Neuronal stem cell (in vitro differentiated cells): ENCODE data around the gene PKHD1.

Experiments used
- DNase-seq: peaks from one replicate; pipeline ENCODE4 v3.0.0-alpha.2; 2013; ENCODE audit warnings: low spot score
- H2AFZ ChIP-seq: one replicate; pipeline ENCODE4 v1.6.1; 2013; ENCODE audit warnings: mild to moderate bottlenecking, low read length, inconsistent platforms
- H2AK5ac ChIP-seq: 2 replicates; pipeline ENCODE4 v1.6.1; 2013; ENCODE audit warnings: low read depth, mild to moderate bottlenecking, inconsistent platforms, low read length, moderate library complexity, mixed read lengths
- H2BK120ac ChIP-seq: 2 replicates; pipeline ENCODE4 v1.6.1; 2013; ENCODE audit warnings: low read depth, mild to moderate bottlenecking, inconsistent platforms, low read length, moderate library complexity, mixed read lengths
- H2BK12ac ChIP-seq: one replicate; pipeline ENCODE4 v1.6.1; 2013; ENCODE audit warnings: low read length, inconsistent platforms
- H2BK15ac ChIP-seq: 2 replicates; pipeline ENCODE4 v1.6.1; 2013; ENCODE audit warnings: mild to moderate bottlenecking, low read length, inconsistent platforms, mixed read lengths
- H2BK5ac ChIP-seq: one replicate; pipeline ENCODE4 v1.6.1; 2013; ENCODE audit warnings: inconsistent platforms, mild to moderate bottlenecking, low read length, moderate library complexity
- H3K14ac ChIP-seq: one replicate; pipeline ENCODE4 v1.6.1; 2013; ENCODE audit warnings: low read length, inconsistent platforms
- H3K18ac ChIP-seq: 2 replicates; pipeline ENCODE4 v1.6.1; 2013; ENCODE audit warnings: low read length, inconsistent platforms
- H3K23ac ChIP-seq: 2 replicates; pipeline ENCODE4 v1.6.1; 2013; ENCODE audit warnings: low read depth, mild to moderate bottlenecking, mixed read lengths, low read length, inconsistent platforms; ENCODE audit not compliant: poor library complexity
- H3K27ac ChIP-seq: replicated peaks from 3 replicates; pipeline ENCODE4 v1.5.1; 2013; ENCODE audit warnings: low read length, inconsistent platforms
- H3K27me3 ChIP-seq, 3 experiments: 2 replicates each; pipeline ENCODE4 v1.6.1; 2013; ENCODE audit warnings: low read length in 3 of 3, mild to moderate bottlenecking in 2 of 3, inconsistent platforms in 1 of 3, low read depth in 1 of 3, mixed read lengths in 1 of 3, moderate library complexity in 1 of 3; ENCODE audit not compliant: control insufficient read depth in 3 of 3, insufficient read depth in 3 of 3
- H3K36me3 ChIP-seq, 2 donors: replicated peaks in 1 of 2; 2 replicates each; pipeline ENCODE4 v1.6.1; 2013; ENCODE audit warnings: low read length in 2 of 2; ENCODE audit not compliant: control insufficient read depth in 2 of 2, insufficient read depth in 2 of 2
- H3K4ac ChIP-seq: 2 replicates; pipeline ENCODE4 v1.6.1; 2013; ENCODE audit warnings: inconsistent platforms, mild to moderate bottlenecking, low read length, moderate library complexity
- H3K4me1 ChIP-seq, 2 donors: 1 replicate in 1 of 2; 2 replicates in 1 of 2; pipeline ENCODE4 v1.6.1; 2013; ENCODE audit warnings: low read length in 2 of 2, low read depth in 1 of 2; ENCODE audit not compliant: control insufficient read depth in 2 of 2, insufficient read depth in 1 of 2
- H3K4me2 ChIP-seq: one replicate; pipeline ENCODE4 v1.6.1; 2013; ENCODE audit warnings: mild to moderate bottlenecking, low read length, inconsistent platforms; ENCODE audit not compliant: insufficient read depth, poor library complexity, severe bottlenecking
- H3K4me3 ChIP-seq, 2 donors: 2 replicates each; pipeline ENCODE4 v1.5.1; 2013; ENCODE audit warnings: low read length in 2 of 2, mild to moderate bottlenecking in 2 of 2, inconsistent platforms in 1 of 2, moderate library complexity in 1 of 2
- H3K79me1 ChIP-seq: one replicate; pipeline ENCODE4 v1.6.1; 2013; ENCODE audit warnings: low read depth, mild to moderate bottlenecking, inconsistent platforms, low read length, moderate library complexity
- H3K9ac ChIP-seq: one replicate; pipeline ENCODE4 v1.6.1; 2013; ENCODE audit warnings: mild to moderate bottlenecking, low read depth, low read length, inconsistent platforms; ENCODE audit not compliant: poor library complexity
- H3K9me3 ChIP-seq, 2 donors: replicated peaks in 1 of 2; 2 replicates each; pipeline versions ENCODE3 to v1.6.1; 2013; ENCODE audit warnings: low read length in 2 of 2, mild to moderate bottlenecking in 2 of 2, inconsistent platforms in 1 of 2, low read depth in 1 of 2, mixed read lengths in 1 of 2, moderate library complexity in 1 of 2; ENCODE audit not compliant: control insufficient read depth in 2 of 2, insufficient read depth in 1 of 2
- H4K8ac ChIP-seq: one replicate; pipeline ENCODE4 v1.6.1; 2013; ENCODE audit warnings: low read depth, mild to moderate bottlenecking, inconsistent platforms, low read length, moderate library complexity
- H4K91ac ChIP-seq: one replicate; pipeline ENCODE4 v1.6.1; 2013; ENCODE audit warnings: low read length, low read depth, mild to moderate bottlenecking, inconsistent platforms; ENCODE audit not compliant: poor library complexity
- WGBS, 2 donors: extraction: QIAGEN DNeasy Blood & Tissue Kit; methylation state at CpG; one replicate each; pipeline ENCODE4 v1.1.7; 2013; ENCODE audit warnings: missing lambda C conversion rate in 2 of 2, mixed read lengths in 1 of 2; ENCODE audit not compliant: insufficient read length in 2 of 2, insufficient replicate concordance in 1 of 2; ENCODE audit errors: extremely low coverage in 2 of 2; 5-methylcytosine and 5-hydroxymethylcytosine counted together

PKHD1 gene

GRCh38 chr6:52102405-52102804, 15.0 kb upstream of the PKHD1 start:
- no peak overlapping the region for H2BK120ac ChIP-seq
- H3K9me3 ChIP-seq = peaks cover 0 to 3% of the 10 kb centered on the region in 2 donors
- H2AK5ac ChIP-seq = no peak overlapping the region
- H3K23ac ChIP-seq = no peak overlapping the region
- H4K8ac ChIP-seq = no peak overlapping the region
- H3K27me3 ChIP-seq = no peaks in the 10 kb centered on the region
- no peak overlapping the region for H3K4ac ChIP-seq
- no peak overlapping the region for H2BK5ac ChIP-seq
- H2AFZ ChIP-seq = no peak overlapping the region
- no peak overlapping the region for H4K91ac ChIP-seq
- no peaks in the 10 kb centered on the region for H3K36me3 ChIP-seq
- no peak overlapping the region for H3K14ac ChIP-seq
- WGBS, 2 donors = no CpG with 5 or more reads among the region's 1 CpG
- H2BK12ac ChIP-seq = no peak overlapping the region
- H3K4me2 ChIP-seq = no peak overlapping the region
- no peaks in the 10 kb centered on the region for H3K4me1 ChIP-seq
- DNase-seq = no peak
- no peak overlapping the region for H3K4me3 ChIP-seq
- H3K18ac ChIP-seq = no peak overlapping the region
- H3K9ac ChIP-seq = no peak overlapping the region
- no peaks in the 10 kb centered on the region for H3K79me1 ChIP-seq
- no peak overlapping the region for H3K27ac ChIP-seq
- no peak overlapping the region for H2BK15ac ChIP-seq

- Histone ChIP-seq H3K4me2 (no peak overlapping the region), H2AK5ac (no peak overlapping the region), H3K14ac (no peak overlapping the region), H4K8ac (no peak overlapping the region), H3K27me3 (no peaks in the 10 kb centered on the region), H3K18ac (no peak overlapping the region), H3K4me1 (no peaks in the 10 kb centered on the region), H3K27ac (no peak overlapping the region), H3K36me3 (no peaks in the 10 kb centered on the region), H3K4ac (no peak overlapping the region), H3K9ac (no peak overlapping the region), H2BK5ac (no peak overlapping the region), H2BK15ac (no peak overlapping the region), H3K4me3 (no peak overlapping the region), H3K9me3 (peaks cover 0 to 3% of the 10 kb centered on the region in 2 donors), H2BK12ac (no peak overlapping the region), H4K91ac (no peak overlapping the region), H2AFZ (no peak overlapping the region), H2BK120ac (no peak overlapping the region), H3K23ac (no peak overlapping the region), H3K79me1 (no peaks in the 10 kb centered on the region)
- WGBS, 2 donors = no CpG with 5 or more reads among the region's 1 CpG
- DNase-seq = no peak
These were observed 11.3 kb upstream of the PKHD1 start for GRCh38 chr6:52098721-52099120.

- no peak overlapping the region for H2AFZ ChIP-seq
These were observed 2.4 kb upstream of the PKHD1 start for GRCh38 chr6:52089758-52090348.

GRCh38 chr6:52086741-52087140, 672 bp downstream of the PKHD1 start:
- Histone ChIP-seq H4K8ac (no peak overlapping the region), H2AK5ac (no peak overlapping the region), H2BK15ac (no peak overlapping the region), H3K79me1 (no peaks in the 10 kb centered on the region), H3K9ac (no peak overlapping the region), H3K4me1 (no peaks in the 10 kb centered on the region), H3K4ac (no peak overlapping the region), H3K27me3 (no peaks in the 10 kb centered on the region), H3K4me3 (no peak overlapping the region), H3K18ac (no peak overlapping the region), H3K9me3 (no peaks in the 10 kb centered on the region), H4K91ac (no peak overlapping the region), H2BK12ac (no peak overlapping the region), H2BK5ac (no peak overlapping the region), H3K4me2 (no peak overlapping the region), H3K14ac (no peak overlapping the region), H3K27ac (no peak overlapping the region), H3K23ac (no peak overlapping the region), H2BK120ac (no peak overlapping the region), H3K36me3 (no peaks in the 10 kb centered on the region), H2AFZ (no peak overlapping the region)
- DNase-seq = no peak
- no CpG with 5 or more reads among the region's 5 CpGs for WGBS, 2 donors

More at GRCh38 chr6:52089758-52090348, 2.4 kb upstream of the PKHD1 start:
- no peak overlapping the region for H3K18ac ChIP-seq
- H3K36me3 ChIP-seq = no peaks in the 10 kb centered on the region
- no peak overlapping the region for H2BK5ac ChIP-seq
- no peak overlapping the region for H2AK5ac ChIP-seq
- H3K4me3 ChIP-seq = no peak overlapping the region
- no peaks in the 10 kb centered on the region for H3K4me1 ChIP-seq
- WGBS, 2 donors = no CpG with 5 or more reads among the region's 2 CpGs
- no peak overlapping the region for H3K14ac ChIP-seq
- no peak overlapping the region for H2BK120ac ChIP-seq
- no peaks in the 10 kb centered on the region for H3K27me3 ChIP-seq
- no peak overlapping the region for H2BK12ac ChIP-seq
- no peak overlapping the region for H3K9ac ChIP-seq
- no peak overlapping the region for H2BK15ac ChIP-seq
- no peak overlapping the region for H4K8ac ChIP-seq
- H4K91ac ChIP-seq = no peak overlapping the region
- H3K79me1 ChIP-seq = no peaks in the 10 kb centered on the region
- no peak overlapping the region for H3K4ac ChIP-seq
- no peak overlapping the region for H3K4me2 ChIP-seq
- H3K23ac ChIP-seq = no peak overlapping the region
- no peaks in the 10 kb centered on the region for H3K9me3 ChIP-seq
- DNase-seq = no peak
- no peak overlapping the region for H3K27ac ChIP-seq
